ENCODE measurements around the gene MAPRE2.

GRCh38 chr18:35038029-35038428, 3.2 kb upstream of the MAPRE2 start:
- no peak for TF ChIP-seq EZH2 (IDR thresholded peaks at IDR 0.05; ENCODE audit: insufficient read depth, poor library complexity, severe bottlenecking)
- no peak for TF ChIP-seq EZH2phosphoT487 (IDR thresholded peaks at IDR 0.05; ENCODE audit: insufficient read depth, low read depth)
